Endothelial cell of umbilical vein (primary cell): ENCODE measurements around the gene CKS1B. TPM values are rescaled to one million over a fixed set of nuclear protein-coding genes. Genes with fewer than 3 reads are reported as not detected.

Experiments
- BruUV-seq: library from RNA; stranded (reverse); fragments of 400-500 nt; replicated peaks from 2 replicates; lab custom pipeline; 2021; lab: Mats Ljungman, UMichigan
- CTCF ChIA-PET: fragments of 300-600, 350-600 bp; sonication (Branson Sonifier 250); formaldehyde crosslinking; loops from one replicate; lab custom pipeline; 2021; ENCODE audit warnings: antibody characterized with exemption, inconsistent platforms; lab: Charles Lee
- POLR2A ChIA-PET: fragments of 300-600, 350-600 bp; sonication (Branson Sonifier 250); formaldehyde crosslinking; loops from one replicate; lab custom pipeline; 2021; ENCODE audit warnings: antibody characterized with exemption, inconsistent platforms; lab: Charles Lee
- DNase-seq: peaks from one replicate; pipeline ENCODE4 v3.0.0-alpha.2; 2011; ENCODE audit warnings: low read depth, low spot score
- FAIRE-seq: peaks from 2 replicates; lab custom pipeline; 2011; peaks lifted over from hg19 to GRCh38; lab: Jason Lieb, UNC
- H2AFZ ChIP-seq: 2 replicates; pipeline ENCODE4 v1.6.0; 2012; ENCODE audit warnings: low read depth, low read length, control low read depth, inconsistent platforms
- H3K27ac ChIP-seq: 2 replicates; pipeline ENCODE4 v1.5.1; 2011; ENCODE audit warnings: low read depth, mild to moderate bottlenecking, control low read depth, low read length, moderate library complexity; ENCODE audit not compliant: insufficient read depth
- H3K27me3 ChIP-seq, 2 experiments: 2 replicates each; pipeline versions ENCODE4 v1.6.0 to v1.6.1; 2011; ENCODE audit warnings: low read length in 2 of 2, mixed read lengths in 1 of 2; ENCODE audit not compliant: control insufficient read depth in 2 of 2, insufficient read depth in 2 of 2
- H3K36me3 ChIP-seq, 2 experiments: 2 replicates in 1 of 2; 3 replicates in 1 of 2; pipeline ENCODE4 v1.5.1; 2011; ENCODE audit warnings: low read length in 2 of 2, mild to moderate bottlenecking in 1 of 2, moderate library complexity in 1 of 2; ENCODE audit not compliant: control insufficient read depth in 2 of 2, insufficient read depth in 2 of 2; ENCODE audit errors: extremely low read depth in 1 of 2
- H3K4me1 ChIP-seq: 3 replicates; pipeline ENCODE4 v1.5.1; 2011; ENCODE audit warnings: mild to moderate bottlenecking, low read length; ENCODE audit not compliant: control insufficient read depth, insufficient read depth; ENCODE audit errors: extremely low read depth
- H3K4me2 ChIP-seq: 2 replicates; pipeline ENCODE4 v1.6.1; 2011; ENCODE audit warnings: low read length, control low read depth, mixed read lengths; ENCODE audit not compliant: insufficient read depth
- H3K4me3 ChIP-seq, 3 experiments: fragments of 200-600 bp in 1 of 3; sonication (generic), shearing (Covaris generic) in 1 of 3; replicated peaks in 1 of 3; 2 replicates each; pipeline ENCODE4 v1.5.1; 2011 to 2016; ENCODE audit warnings: control low read depth in 3 of 3, low read length in 3 of 3, mild to moderate bottlenecking in 2 of 3, inconsistent platforms in 1 of 3, low read depth in 1 of 3, moderate library complexity in 1 of 3; ENCODE audit not compliant: insufficient read depth in 1 of 3
- H3K79me2 ChIP-seq: 2 replicates; pipeline ENCODE4 v1.6.0; 2012; ENCODE audit warnings: low read length, inconsistent platforms; ENCODE audit not compliant: control insufficient read depth, insufficient read depth
- H3K9ac ChIP-seq: replicated peaks from 2 replicates; pipeline ENCODE3; 2011; ENCODE audit warnings: low read length, control low read depth; ENCODE audit not compliant: insufficient read depth; ENCODE audit errors: extremely low read depth
- H3K9me1 ChIP-seq: replicated peaks from 3 replicates; pipeline ENCODE4 v1.6.0; 2011; ENCODE audit warnings: mild to moderate bottlenecking, low read length; ENCODE audit not compliant: control insufficient read depth, insufficient read depth; ENCODE audit errors: extremely low read depth
- H3K9me3 ChIP-seq: replicated peaks from 2 replicates; pipeline ENCODE4 v1.5.1; 2012; ENCODE audit warnings: low read length, inconsistent platforms; ENCODE audit not compliant: control insufficient read depth, insufficient read depth
- H4K20me1 ChIP-seq: replicated peaks from 2 replicates; pipeline ENCODE3; 2011; ENCODE audit warnings: mild to moderate bottlenecking, low read length; ENCODE audit not compliant: control insufficient read depth, insufficient read depth; ENCODE audit errors: extremely low read depth
- CTCF ChIP-seq, 2 donors: IDR thresholded peaks; 1 replicate in 1 of 2; 2 replicates in 1 of 2; pipeline ENCODE4 v1.5.1; 2011; ENCODE audit warnings: low read length in 2 of 2, mild to moderate bottlenecking in 2 of 2, moderate library complexity in 2 of 2, control low read depth in 1 of 2, inconsistent platforms in 1 of 2, low read depth in 1 of 2; ENCODE audit not compliant: insufficient read depth in 1 of 2; ENCODE audit errors: extremely low read depth in 1 of 2
- EZH2 ChIP-seq: IDR thresholded peaks from 2 replicates; pipeline ENCODE4 v1.6.1; 2012; ENCODE audit warnings: borderline replicate concordance, low read depth, mild to moderate bottlenecking, moderate library complexity, low read length, inconsistent platforms; ENCODE audit not compliant: severe bottlenecking
- FOS ChIP-seq: IDR thresholded peaks from 2 replicates; pipeline ENCODE4 v1.6.1; 2011; ENCODE audit warnings: mild to moderate bottlenecking, low read length, moderate library complexity, borderline replicate concordance; ENCODE audit not compliant: insufficient read depth
- GATA2 ChIP-seq: IDR thresholded peaks from 2 replicates; pipeline ENCODE4 v1.7.0; 2011; ENCODE audit warnings: low read depth, mild to moderate bottlenecking, moderate library complexity, mixed read lengths, low read length; ENCODE audit not compliant: insufficient read length, insufficient read depth
- JUN ChIP-seq: IDR thresholded peaks from 2 replicates; pipeline ENCODE4 v1.6.1; 2011; ENCODE audit warnings: borderline replicate concordance, low read depth; ENCODE audit not compliant: insufficient read length, insufficient read depth
- MAX ChIP-seq: IDR thresholded peaks from 2 replicates; pipeline ENCODE4 v1.6.1; 2011; ENCODE audit not compliant: insufficient read depth, insufficient read length
- MYC ChIP-seq: IDR thresholded peaks from one replicate; pipeline ENCODE4 v1.6.1; 2011; ENCODE audit warnings: mild to moderate bottlenecking, low read depth, low read length
- POLR2A ChIP-seq: IDR thresholded peaks from 2 replicates; pipeline ENCODE4 v1.6.1; 2012; ENCODE audit warnings: low read depth, mild to moderate bottlenecking, control low read depth, low read length
- POLR2AphosphoS5 ChIP-seq: IDR thresholded peaks from 2 replicates; pipeline ENCODE4 v1.6.1; 2012; ENCODE audit warnings: low read depth, mild to moderate bottlenecking, control low read depth, low read length, moderate library complexity; ENCODE audit not compliant: insufficient read depth
- dilution Hi-C: fragments of 300-500 bp; cut with MboI; formaldehyde crosslinking; loops from one replicate; pipeline ENCODE4 v1.15.0; 2019; ENCODE audit warnings: low sequenced_read_pairs; ENCODE audit not compliant: extremely low pct_ligation_motif_present
- intact Hi-C: fragments of 100-400 bp; cut with micrococcal nuclease; formaldehyde crosslinking; loops from one replicate; pipeline ENCODE4 v1.10.0; 2022
- polyA plus RNA-seq, 4 experiments: library from polyadenylated mRNA; depleted of rRNA in 3 of 4; stranded (reverse) in 3 of 4; unstranded in 1 of 4; fragments of >200 nt; gene quantifications; 2 replicates each; pipeline versions ENCODE4 v1.2.1 to v1.2.3, GENCODE V29; 2011 to 2012; ENCODE audit warnings: missing spikeins in 1 of 4
- total RNA-seq: library from RNA; stranded (reverse); gene quantifications from 2 replicates; pipeline ENCODE4 v1.2.3, GENCODE V29; 2021

CKS1B gene
- total and polyA plus RNA-seq, 2 donors (not counting 3 experiments of a cell fraction or from before 2014, with no cell fraction given), result 126 to 280 TPM

DNA sequence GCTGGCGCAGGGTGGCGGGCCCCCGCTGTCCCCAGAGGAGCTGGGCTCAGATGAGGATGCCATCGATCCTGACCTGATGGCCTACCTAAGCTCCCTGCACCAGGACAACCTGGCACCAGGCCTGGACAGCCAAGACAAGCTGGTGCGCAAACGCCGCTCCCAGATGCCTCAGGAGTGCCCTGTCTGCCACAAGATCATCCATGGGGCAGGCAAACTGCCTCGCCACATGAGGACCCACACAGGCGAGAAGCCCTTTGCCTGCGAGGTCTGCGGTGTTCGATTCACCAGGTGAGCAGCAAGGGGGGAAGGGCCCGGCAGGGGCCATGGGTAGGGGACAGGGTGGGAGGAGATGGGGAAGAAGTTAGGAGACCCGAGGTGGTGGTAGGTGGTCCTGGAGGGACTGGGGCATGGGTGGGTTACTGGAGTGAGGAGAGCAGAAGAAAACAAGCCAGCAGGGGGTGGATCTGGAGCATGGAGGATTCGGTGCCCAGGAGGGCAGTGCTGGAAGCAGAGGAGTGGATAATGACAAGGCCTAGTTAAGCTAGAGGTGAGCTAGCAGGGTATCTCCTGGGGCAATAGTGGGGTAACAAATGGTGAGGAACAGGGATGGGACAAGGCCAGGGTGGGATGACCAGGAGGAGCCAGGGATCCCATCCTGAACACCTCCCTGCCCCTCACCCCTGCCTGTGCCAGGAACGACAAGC, 41.2 kb downstream of the CKS1B start:
- FAIRE-seq, result no peak
- POLR2A ChIA-PET, result no interaction called here

More for the DNA sequence above, 41.2 kb downstream of the CKS1B start:
- Histone ChIP-seq H3K9ac (no peak overlapping the region), H3K9me1 (no peaks in the 10 kb centered on the region), H4K20me1 (no peaks in the 10 kb centered on the region), H3K27ac (no peak overlapping the region), H3K4me3 (no peak overlapping the region), H3K9me3 (no peaks in the 10 kb centered on the region), H3K79me2 (no peaks in the 10 kb centered on the region), H2AFZ (no peak overlapping the region), H3K4me1 (peaks cover 9% of the 10 kb centered on the region), H3K4me2 (no peak overlapping the region), H3K27me3 (no peaks in the 10 kb centered on the region), H3K36me3 (peaks cover 0 to 19% of the 10 kb centered on the region in 2 experiments)
- CTCF ChIA-PET, result interaction anchor here (0.9 to 6.4 kb wide), 14 partner anchors 10 to 456 kb away, joined by 3 to 87 read pairs (median 20); partner anchors contain the start of genes ADAM15, LENEP, PBXIP1 and PMVK
- BruUV-seq, result no TSS peak
- TF ChIP-seq MAX (no peak), MYC (no peak), JUN (no peak), GATA2 (no peak), POLR2A (no peak), POLR2AphosphoS5 (no peak), CTCF (IDR thresholded peaks at IDR 0.05; ENCODE audit: extremely low read depth in 1 of 2, insufficient read depth in 1 of 2, low read depth in 1 of 2, low read length in 2 of 2) (no peak), EZH2 (no peak), FOS (no peak)
- dilution Hi-C loops (no loop called here), intact Hi-C loops (loop anchor here (5.0 kb wide), 1 partner anchor 458 kb away; the partner anchor contains the start of gene UBE2Q1)
- DNase-seq, result no peak
